ENCODE results near the gene GSPT1. TPM values are rescaled to one million over a fixed set of nuclear protein-coding genes. Genes with fewer than 3 reads are reported as not detected.
"Not testable (repeated sequence)": the region's sequence is repeated elsewhere in the genome, so short reads cannot be mapped to it uniquely, and the experiment has no call there.

The GSPT1 gene
- total RNA-seq, 4 donors from 2014 or later, result 29.1 to 60.2 (median 36.0) TPM

DNA sequence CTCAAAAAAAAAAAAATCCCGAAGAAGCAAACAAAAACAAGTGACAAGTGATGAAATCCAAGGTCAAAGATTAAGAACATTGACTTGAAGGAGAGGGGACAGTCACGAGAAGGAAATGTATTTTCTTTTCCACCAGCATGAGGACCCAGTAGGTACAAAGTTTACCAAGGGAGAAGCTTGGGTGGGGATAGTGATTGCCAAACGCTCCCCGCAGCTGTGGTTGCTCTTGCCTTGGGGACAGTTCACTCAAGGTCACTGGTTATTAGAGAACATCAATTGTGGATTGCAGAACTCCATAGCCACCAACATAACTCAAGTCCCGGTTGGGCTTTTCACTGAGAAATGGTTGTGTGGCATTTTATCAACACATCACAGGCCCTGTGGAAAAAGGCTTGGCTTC lies 91.4 kb downstream of the GSPT1 start:
- H3K4me3 ChIP-seq, result no peak overlapping the region
- TF ChIP-seq POLR2A (IDR thresholded peaks at IDR 0.05), result no peak
- TF ChIP-seq, protein P1, sequence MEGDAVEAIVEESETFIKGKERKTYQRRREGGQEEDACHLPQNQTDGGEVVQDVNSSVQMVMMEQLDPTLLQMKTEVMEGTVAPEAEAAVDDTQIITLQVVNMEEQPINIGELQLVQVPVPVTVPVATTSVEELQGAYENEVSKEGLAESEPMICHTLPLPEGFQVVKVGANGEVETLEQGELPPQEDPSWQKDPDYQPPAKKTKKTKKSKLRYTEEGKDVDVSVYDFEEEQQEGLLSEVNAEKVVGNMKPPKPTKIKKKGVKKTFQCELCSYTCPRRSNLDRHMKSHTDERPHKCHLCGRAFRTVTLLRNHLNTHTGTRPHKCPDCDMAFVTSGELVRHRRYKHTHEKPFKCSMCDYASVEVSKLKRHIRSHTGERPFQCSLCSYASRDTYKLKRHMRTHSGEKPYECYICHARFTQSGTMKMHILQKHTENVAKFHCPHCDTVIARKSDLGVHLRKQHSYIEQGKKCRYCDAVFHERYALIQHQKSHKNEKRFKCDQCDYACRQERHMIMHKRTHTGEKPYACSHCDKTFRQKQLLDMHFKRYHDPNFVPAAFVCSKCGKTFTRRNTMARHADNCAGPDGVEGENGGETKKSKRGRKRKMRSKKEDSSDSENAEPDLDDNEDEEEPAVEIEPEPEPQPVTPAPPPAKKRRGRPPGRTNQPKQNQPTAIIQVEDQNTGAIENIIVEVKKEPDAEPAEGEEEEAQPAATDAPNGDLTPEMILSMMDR (IDR thresholded peaks at IDR 0.05), result no peak
- no peaks in the 10 kb centered on the region for H3K27me3 ChIP-seq
- peak in 2 of 3 donors; percentile 55 to 77 for DNase-seq
- H3K4me1 ChIP-seq, result peaks cover 0 to 8% (median 0%) of the 10 kb centered on the region in 4 donors
- no peaks in the 10 kb centered on the region for H3K36me3 ChIP-seq
- H3K9me3 ChIP-seq, result no peaks in the 10 kb centered on the region
- peak overlapping the region in 3 of 4 donors; percentile 27 to 64 (median 30) for H3K27ac ChIP-seq

DNA sequence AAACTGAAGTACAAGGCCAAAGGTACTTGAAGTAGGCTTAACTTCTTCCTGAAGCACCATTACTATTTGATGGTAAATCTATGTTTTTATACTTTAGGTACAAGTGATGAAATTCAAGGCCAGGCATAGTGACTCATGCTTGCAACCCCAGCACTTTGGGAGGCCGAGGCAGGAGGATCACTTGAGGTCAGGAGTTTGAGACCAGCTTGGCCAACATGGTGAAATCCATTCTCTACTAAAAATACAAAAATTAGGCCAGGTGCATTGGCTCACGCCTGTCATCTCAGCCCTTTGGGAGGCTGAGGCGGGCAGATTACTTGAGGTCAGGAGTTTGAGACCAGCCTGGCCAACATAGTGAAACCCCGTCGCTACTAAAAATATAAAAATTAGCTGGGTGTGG lies 92.1 kb downstream of the GSPT1 start:
- not testable (repeated sequence) for DNase-seq, H3K4me1 ChIP-seq, H3K36me3 ChIP-seq, H3K4me3 ChIP-seq, H3K27me3 ChIP-seq, H3K9me3 ChIP-seq
- peak overlapping the region in 1 of 4 donors; percentile 64 for H3K27ac ChIP-seq

DNA sequence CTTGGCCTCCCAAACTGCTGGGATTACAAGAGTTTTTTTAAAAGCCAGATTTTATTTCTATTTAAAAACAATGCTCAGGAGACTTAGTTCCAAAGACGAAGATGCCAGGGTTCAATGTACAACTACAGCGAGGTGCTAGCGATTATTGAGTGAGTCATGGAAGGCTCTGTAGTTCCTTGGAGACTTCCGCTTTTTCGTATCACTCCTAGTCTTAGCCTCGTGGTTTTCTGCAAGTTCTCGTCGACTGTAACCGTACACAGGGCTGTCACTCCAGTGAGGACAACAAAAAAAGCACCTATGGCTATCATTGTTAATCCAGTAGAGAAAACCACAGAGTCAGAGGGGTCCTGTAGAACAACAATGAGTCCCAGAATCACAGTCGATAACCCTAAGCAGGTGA lies 96.0 kb downstream of the GSPT1 start:
- no peak for TF ChIP-seq POLR2A (IDR thresholded peaks at IDR 0.05)
- TF ChIP-seq, protein P1 (IDR thresholded peaks at IDR 0.05), result no peak
- H3K4me3 ChIP-seq, result no peak overlapping the region
- H3K36me3 ChIP-seq, result no peaks in the 10 kb centered on the region
- peak in 1 of 3 donors; percentile 59 for DNase-seq
- H3K27me3 ChIP-seq, result no peaks in the 10 kb centered on the region
- H3K9me3 ChIP-seq, result no peaks in the 10 kb centered on the region
- H3K27ac ChIP-seq, result peak overlapping the region in 2 of 4 donors; percentile 22 to 37
- H3K4me1 ChIP-seq, result peaks cover 0 to 6% (median 0%) of the 10 kb centered on the region in 4 donors

DNA sequence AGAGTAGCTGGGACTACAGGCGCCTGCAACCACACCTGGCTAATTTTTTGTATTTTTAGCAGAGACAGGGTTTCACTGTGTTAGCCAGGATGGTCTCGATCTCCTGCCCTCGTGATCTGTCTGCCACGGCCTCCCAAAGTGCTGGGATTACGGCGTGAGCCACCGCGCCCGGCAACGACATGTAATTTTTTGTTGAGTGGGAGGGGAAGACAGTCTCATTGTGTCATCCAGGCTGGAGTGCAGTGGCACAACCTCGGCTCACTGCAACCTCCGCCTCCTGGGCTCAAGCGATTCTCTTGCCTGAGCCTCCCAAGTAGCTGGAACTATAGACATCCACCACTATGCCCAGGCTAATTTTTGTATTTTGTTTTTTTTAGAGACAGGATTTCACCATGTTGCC lies 96.8 kb downstream of the GSPT1 start:
- DNase-seq, H3K27me3 ChIP-seq, H3K9me3 ChIP-seq, H3K4me1 ChIP-seq, H3K27ac ChIP-seq, H3K4me3 ChIP-seq, H3K36me3 ChIP-seq: not testable (repeated sequence)

Small RNA genes within 50 kb of the gene (small RNA-seq; reads per million reads assigned to genes)
- gene AC007216.5, result 0 reads per million in 2 donors
- gene COX6CP1, result 0 reads per million in 2 donors

Other genes starting within 250 kb of the GSPT1 start
- gene SNN, start 247.5 kb downstream of the GSPT1 start, total RNA-seq, result 1 to 10 TPM; 4.2 to 5.0 (median 4.5) TPM
- 10 to 100 TPM; 69.3 to 89.4 (median 76.9) TPM for gene TXNDC11, start 173.1 kb downstream of the GSPT1 start, total RNA-seq
- 100 to 1,000 TPM in 1 of 4 donors, 10 to 100 TPM in 3; 54.9 to 122 (median 72.5) TPM for gene ZC3H7A, start 118.7 kb downstream of the GSPT1 start, total RNA-seq
- 10 to 100 TPM; 45.2 to 83.2 (median 54.3) TPM for gene RSL1D1, start 64.4 kb downstream of the GSPT1 start, total RNA-seq
- 10 to 100 TPM in 3 of 4 donors, 1 to 10 TPM in 1; 4.7 to 48.8 (median 16.7) TPM for gene NPIPB2, start 26.1 kb upstream of the GSPT1 start, total RNA-seq
- not detected for gene TNFRSF17, start 49.3 kb upstream of the GSPT1 start, total RNA-seq
- 100 to 1,000 TPM in 1 of 4 donors, 10 to 100 TPM in 3; 12.0 to 106 (median 26.9) TPM for gene SNX29, start 60.8 kb upstream of the GSPT1 start, total RNA-seq

All from Peyer's patch (tissue), 4 donors.